CD4-positive, alpha-beta T cell (primary cell): Measurements from ENCODE around the gene OSMR. TPM values are rescaled to one million over a fixed set of nuclear protein-coding genes. Genes with fewer than 3 reads are reported as not detected.

Experiments used
- ATAC-seq: fragments of 200-7000 bp; cut with Tn5 transposase; one replicate; pipeline ENCODE4 v1.10.0; 2022; ENCODE audit warnings: mild to moderate bottlenecking; ENCODE audit not compliant: poor library complexity
- CTCF ChIA-PET: fragments of 350-600 bp; sonication (Branson Sonifier 250); formaldehyde crosslinking; loops from one replicate; lab custom pipeline; 2021; ENCODE audit warnings: antibody characterized with exemption, inconsistent platforms; lab: Charles Lee
- POLR2A ChIA-PET: fragments of 350-600 bp; sonication (Branson Sonifier 250); formaldehyde crosslinking; loops from one replicate; lab custom pipeline; 2021; ENCODE audit warnings: antibody characterized with exemption, inconsistent platforms; lab: Charles Lee
- DNase-seq, 14 experiments: peaks; one replicate each; pipeline ENCODE4 v3.0.0-alpha.2; 2013 to 2020; ENCODE audit warnings: mixed read lengths in 2 of 14
- H3K27ac ChIP-seq, 2 donors: one replicate each; pipeline versions ENCODE4 v1.5.1 to v1.7.0; 2013; ENCODE audit warnings: low read length in 2 of 2, low read depth in 1 of 2, mild to moderate bottlenecking in 1 of 2
- H3K27me3 ChIP-seq, 2 experiments: 1 replicate in 1 of 2; 2 replicates in 1 of 2; pipeline versions ENCODE4 v1.6.1 to v1.7.0; 2013; ENCODE audit warnings: low read length in 2 of 2, control low read depth in 1 of 2, mild to moderate bottlenecking in 1 of 2, moderate library complexity in 1 of 2; ENCODE audit not compliant: insufficient read depth in 2 of 2, control insufficient read depth in 1 of 2
- H3K36me3 ChIP-seq: one replicate; pipeline ENCODE4 v1.6.1; 2013; ENCODE audit warnings: low read length, control low read depth; ENCODE audit not compliant: insufficient read depth
- H3K4me1 ChIP-seq: one replicate; pipeline ENCODE4 v1.6.1; 2013; ENCODE audit warnings: low read length, control low read depth; ENCODE audit not compliant: insufficient read depth
- H3K4me3 ChIP-seq: one replicate; pipeline ENCODE4 v1.5.1; 2013; ENCODE audit warnings: mild to moderate bottlenecking, low read length, moderate library complexity
- H3K9me3 ChIP-seq, 2 experiments: 1 replicate in 1 of 2; 2 replicates in 1 of 2; pipeline versions ENCODE4 v1.6.1 to v1.7.0; 2013; ENCODE audit warnings: low read length in 2 of 2, mild to moderate bottlenecking in 2 of 2, control low read depth in 1 of 2, moderate library complexity in 1 of 2; ENCODE audit not compliant: control insufficient read depth in 1 of 2, insufficient read depth in 1 of 2
- H3K27ac Mint-ChIP-seq: one replicate; pipeline ENCODE4 v1.8.0; 2020; ENCODE audit warnings: mixed read lengths
- H3K27me3 Mint-ChIP-seq: one replicate; pipeline ENCODE4 v1.8.0; 2021; ENCODE audit warnings: mixed read lengths
- H3K36me3 Mint-ChIP-seq: one replicate; pipeline ENCODE4 v1.8.0; 2021; ENCODE audit warnings: low read depth, mixed read lengths
- H3K4me1 Mint-ChIP-seq: one replicate; pipeline ENCODE4 v1.8.0; 2021; ENCODE audit warnings: low read depth, mixed read lengths
- H3K4me3 Mint-ChIP-seq: one replicate; pipeline ENCODE4 v1.8.0; 2020; ENCODE audit warnings: mild to moderate bottlenecking, mixed read lengths
- H3K9me3 Mint-ChIP-seq: one replicate; pipeline ENCODE4 v1.8.0; 2020; ENCODE audit warnings: mixed read lengths
- CTCF ChIP-seq: fragments of 200-600 bp; IDR thresholded peaks from one replicate; pipeline ENCODE4 v1.8.0; 2022; ENCODE audit warnings: antibody characterized with exemption, mild to moderate bottlenecking
- intact Hi-C, 2 experiments: fragments of 100-400 bp; cut with DNase I in 1 of 2; cut with micrococcal nuclease in 1 of 2; formaldehyde crosslinking; loops; one replicate each; pipeline versions ENCODE4 v1.15.1 to v1.9.0; 2023 to 2025; cut with DNase I, micrococcal nuclease
- total RNA-seq, 174 experiments: library from RNA in 2 of 174; stranded (reverse) in 2 of 174; gene quantifications; one replicate each; pipeline ENCODE4 v1.2.3 and lab custom pipeline; 2021 to 2026

Gene OSMR
- total RNA-seq, 2 experiments from 2014 or later: not detected

GRCh38 chr5:38832810-38833209, 13.0 kb upstream of the OSMR start:
- ATAC-seq (no peak), DNase-seq (no peak)
- Mint-ChIP-seq H3K36me3 (no peaks in the 10 kb centered on the region), H3K27ac (no peak overlapping the region), H3K27me3 (peaks cover 44% of the 10 kb centered on the region), H3K4me1 (no peaks in the 10 kb centered on the region), H3K9me3 (no peaks in the 10 kb centered on the region), H3K4me3 (no peak overlapping the region)
- Histone ChIP-seq H3K4me3 (no peak overlapping the region), H3K4me1 (no peaks in the 10 kb centered on the region), H3K27me3 (peaks cover 0 to 9% of the 10 kb centered on the region in 2 experiments), H3K27ac (no peak overlapping the region), H3K36me3 (no peaks in the 10 kb centered on the region), H3K9me3 (no peaks in the 10 kb centered on the region)
- no peak for TF ChIP-seq CTCF
- ChIA-PET POLR2A (no interaction called here), CTCF (no interaction called here)
- intact Hi-C loops: no loop called here

GRCh38 chr5:38835887-38836286, 9.9 kb upstream of the OSMR start:
- no peak overlapping the region for H3K27ac Mint-ChIP-seq
- H3K27me3 ChIP-seq: peaks cover 4 to 11% of the 10 kb centered on the region in 2 experiments
- CTCF ChIA-PET: no interaction called here

GRCh38 chr5:38837416-38837815, 8.4 kb upstream of the OSMR start:
- H3K4me1 Mint-ChIP-seq: no peaks in the 10 kb centered on the region
- Histone ChIP-seq H3K4me1 (no peaks in the 10 kb centered on the region), H3K27ac (no peak overlapping the region), H3K36me3 (no peaks in the 10 kb centered on the region), H3K4me3 (no peak overlapping the region), H3K9me3 (no peaks in the 10 kb centered on the region), H3K27me3 (peaks cover 8 to 14% of the 10 kb centered on the region in 2 experiments)
- no peaks in the 10 kb centered on the region for H3K36me3 Mint-ChIP-seq
- DNase-seq (no peak), ATAC-seq (no peak)
- CTCF ChIA-PET: no interaction called here
- POLR2A ChIA-PET: no interaction called here
- TF ChIP-seq CTCF: no peak
- intact Hi-C loops: no loop called here
- no peak overlapping the region for H3K4me3 Mint-ChIP-seq
- H3K27ac Mint-ChIP-seq: no peak overlapping the region
- H3K27me3 Mint-ChIP-seq: peaks cover 41% of the 10 kb centered on the region
- no peaks in the 10 kb centered on the region for H3K9me3 Mint-ChIP-seq

More at GRCh38 chr5:38835887-38836286, 9.9 kb upstream of the OSMR start:
- Mint-ChIP-seq H3K27me3 (peaks cover 43% of the 10 kb centered on the region), H3K36me3 (no peaks in the 10 kb centered on the region), H3K4me1 (no peaks in the 10 kb centered on the region), H3K4me3 (no peak overlapping the region), H3K9me3 (no peaks in the 10 kb centered on the region)
- Histone ChIP-seq H3K4me1 (no peaks in the 10 kb centered on the region), H3K27ac (no peak overlapping the region), H3K36me3 (no peaks in the 10 kb centered on the region), H3K9me3 (no peaks in the 10 kb centered on the region), H3K4me3 (no peak overlapping the region)
- no peak for TF ChIP-seq CTCF
- no peak for ATAC-seq
- intact Hi-C loops: no loop called here
- POLR2A ChIA-PET: no interaction called here
- no peak for DNase-seq
